Heart right ventricle (tissue), 16 donors: ENCODE data around the gene PGAP2. TPM values are rescaled to one million over a fixed set of nuclear protein-coding genes. Genes with fewer than 3 reads are reported as not detected.
A peak's percentile ranks its signal among the peaks of the same experiment; 100 is the strongest.

Source experiments
- ATAC-seq, 8 donors: fragments of 200-7000 bp; cut with Tn5 transposase; one replicate each; pipeline ENCODE4 v1.9.1; 2020; ENCODE audit warnings: mild to moderate bottlenecking in 8 of 8, moderate library complexity in 8 of 8, moderate number of reproducible peaks in 1 of 8
- DNase-seq, 2 donors: peaks; one replicate each; pipeline ENCODE4 v3.0.0-alpha.2; 2020
- H3K27ac ChIP-seq, 10 donors: fragments of 200-600 bp; sonication (generic) in 2 of 10; one replicate each; pipeline versions ENCODE4 v1.5.0 to v1.8.0; 2020 to 2022; ENCODE audit warnings: mild to moderate bottlenecking in 3 of 10
- H3K27me3 ChIP-seq, 7 donors: fragments of 200-600 bp; one replicate each; pipeline ENCODE4 v1.8.0; 2021 to 2022; ENCODE audit warnings: mild to moderate bottlenecking in 2 of 7
- H3K36me3 ChIP-seq, 9 donors: fragments of 200-600 bp; sonication (generic) in 1 of 9; one replicate each; pipeline versions ENCODE4 v1.5.0 to v1.8.0; 2020 to 2022; ENCODE audit warnings: mild to moderate bottlenecking in 2 of 9
- H3K4me1 ChIP-seq, 9 donors: fragments of 200-600 bp; sonication (generic) in 1 of 9; one replicate each; pipeline versions ENCODE4 v1.5.0 to v1.8.0; 2020 to 2022; ENCODE audit warnings: mild to moderate bottlenecking in 4 of 9
- H3K4me3 ChIP-seq, 10 donors: fragments of 200-600 bp; sonication (generic) in 2 of 10; one replicate each; pipeline versions ENCODE4 v1.5.0 to v1.8.0; 2020 to 2022; ENCODE audit warnings: mild to moderate bottlenecking in 7 of 10, moderate library complexity in 2 of 10
- H3K9me3 ChIP-seq, 11 donors: fragments of 200-600 bp in 10 of 11; sonication (generic) in 2 of 11; one replicate each; pipeline versions ENCODE4 v1.5.0 to v1.8.0; 2013 to 2022; ENCODE audit warnings: mild to moderate bottlenecking in 2 of 11, control low read depth in 1 of 11, moderate library complexity in 1 of 11
- CTCF ChIP-seq, 9 donors: fragments of 200-600 bp; sonication (generic) in 2 of 9; IDR thresholded peaks; one replicate each; pipeline versions ENCODE4 v1.5.0 to v1.8.0; 2021 to 2022; ENCODE audit warnings: antibody characterized with exemption in 9 of 9, mild to moderate bottlenecking in 5 of 9, moderate library complexity in 1 of 9
- WGBS, 2 donors: extraction: QIAGEN DNeasy Blood & Tissue Kit; methylation state at CpG; one replicate each; pipeline ENCODE4 v1.1.7; 2013; ENCODE audit warnings: inconsistent platforms in 1 of 2; 5-methylcytosine and 5-hydroxymethylcytosine counted together
- intact Hi-C, 10 donors: fragments of 100-400 bp; cut with DNase I; formaldehyde crosslinking; loops; one replicate each; pipeline versions ENCODE4 v1.11.1 to v1.14.2; 2022
- polyA plus RNA-seq, 2 donors: library from polyadenylated mRNA; stranded (reverse); fragments of 200-250 nt; gene quantifications; one replicate each; pipeline ENCODE4 v1.2.3, GENCODE V29; 2013
- total RNA-seq, 10 donors: library from RNA; stranded (reverse); fragmentation: NEBNext Ultra II Directional in 3 of 10; extraction: Animal tissue kit (Norgen Biotek cat#: 25700) in 3 of 10; gene quantifications; one replicate each; pipeline versions ENCODE4 v1.2.1 to v1.2.4, GENCODE V29; 2021 to 2023
- donor health status: Arrhythmogenic right ventricular cardiomyopathy.
- donor health status: ischemic (EF 13 %, LVEDD 7.1; RV severe dilation, severe dysfunction).
- donor health status: healthy with polysubstance abuse.
- donor health status: DM: no; HTN: yes; CAD: no.
- donor health status: DM: no; HTN: no; CAD: no.
- donor health status: ischemic (EF 25% LVEDD 6.9; RV normal size, moderate dysfunction).
- donor health status: ischemic (EF 25% LVEDD 5.7; RV mildly dilated, moderate dysfunction).
- donor health status: healthy.
- donor health status: DM: yes; HTN: yes; CAD: no.
- donor health status: Ischemic cardiomyopathy.
- donor health status: ischemic (EF 35%, LVEDD 5.7; RV mildly dilated, moderate dysfunction).
- donor health status: nonischemic (EF 11% LVEDD 7.7; RV severe dilation, severe dysfunction).
- donor health status: DM: yes; HTN: yes; CAD: no.
- donor health status: PGD.
- donor health status: ischemic (EF 29% LVEDD 5.4; RV normal size, mild dysfunction).
- donor health status: nonischemic (EF 23%, LVEDD 6.1; RV moderate dilation, normal function).

PGAP2 gene
- total and polyA plus RNA-seq, 12 donors = 12.7 to 29.8 (median 20.9) TPM

- intact Hi-C loops = loop anchor here in 5 of 10 donors (1.0 to 5.0 kb wide), 3 partner anchors 40 to 45 kb away; partner anchors contain the start of gene RHOG (in 3 of the 5)
- Histone ChIP-seq H3K9me3 (no peaks in the 10 kb centered on the region), H3K27ac (peak within 1 kb of the TSS; percentile 91 to 100 (median 96)), H3K36me3 (peaks cover 0 to 28% (median 11%) of the 10 kb centered on the region in 9 donors), H3K4me1 (peaks cover 4 to 37% (median 33%) of the 10 kb centered on the region in 9 donors), H3K27me3 (no peaks in the 10 kb centered on the region), H3K4me3 (peak within 1 kb of the TSS; percentile 71 to 99 (median 93))
- TF ChIP-seq CTCF (IDR thresholded peaks at IDR 0.05) = peak in 1 of 9 donors; percentile 0
- DNase-seq (peak; percentile 99 to 100), ATAC-seq (peak; percentile 95 to 98 (median 97))
- WGBS, 2 donors = 0 to 1% methylated on average over 86 of the region's 86 CpGs
Observed at GRCh38 chr11:3797329-3798090, 10.8 kb upstream of the PGAP2 start, which contains the start of gene NUP98. TSS of gene NUP98 (minus strand) at chr11:3797554. CDS start at chr11:3782117, 15,437 bp downstream.

DNA sequence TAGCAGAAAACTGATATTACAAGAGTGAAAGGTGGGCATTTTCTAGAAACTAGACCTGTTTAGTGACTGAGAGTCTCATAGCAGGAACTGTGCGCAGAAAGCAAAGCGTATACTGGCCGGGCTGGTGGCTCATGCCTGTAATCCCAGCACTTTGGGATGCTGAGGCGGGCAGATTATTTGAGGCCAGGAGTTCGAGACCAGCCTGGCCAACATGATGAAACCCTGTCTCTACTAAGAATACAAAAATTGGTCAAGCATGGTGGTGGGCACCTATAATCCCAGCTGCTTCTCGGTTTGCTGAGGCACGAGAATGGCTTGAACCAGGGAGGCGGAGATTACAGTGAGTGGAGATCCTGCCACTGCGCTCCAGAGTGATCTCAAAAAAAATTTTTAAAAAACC, 9.2 kb upstream of the PGAP2 start:
- peaks cover 4 to 36% (median 32%) of the 10 kb centered on the region in 9 donors for H3K4me1 ChIP-seq
- 89 to 96% methylated on average over 9 of the region's 9 CpGs for WGBS, 2 donors
- no peaks in the 10 kb centered on the region for H3K27me3 ChIP-seq
- H3K4me3 ChIP-seq = no peak overlapping the region
- intact Hi-C loops = loop anchor here in 4 of 10 donors (5.0 kb wide), 2 partner anchors 38 to 43 kb away; partner anchors contain the start of gene RHOG (in 3 of the 4)
- H3K27ac ChIP-seq = no peak overlapping the region
- no peak for TF ChIP-seq CTCF (IDR thresholded peaks at IDR 0.05)
- no peak for ATAC-seq
- peaks cover 0 to 12% (median 0%) of the 10 kb centered on the region in 9 donors for H3K36me3 ChIP-seq
- no peak for DNase-seq
- H3K9me3 ChIP-seq = no peaks in the 10 kb centered on the region

DNA sequence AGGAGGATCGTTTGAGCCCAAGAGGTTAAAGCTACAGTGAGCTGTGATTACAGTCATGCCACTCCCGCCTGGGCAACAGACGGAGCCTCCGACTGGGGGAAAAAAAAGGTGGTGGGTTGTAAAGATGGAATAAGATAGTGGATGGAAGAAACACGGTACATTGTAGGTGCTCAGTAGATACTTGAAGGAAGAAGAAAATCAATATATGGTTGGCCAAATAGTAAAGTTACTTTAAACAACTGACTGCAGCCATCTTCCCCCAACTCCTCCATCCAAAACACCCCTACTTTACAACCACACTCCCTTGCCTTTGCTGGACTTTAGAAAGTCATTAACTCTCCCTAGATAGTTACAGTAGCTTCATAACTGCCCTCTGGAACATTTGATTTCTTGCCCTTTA, 8.5 kb upstream of the PGAP2 start:
- DNase-seq (no peak), ATAC-seq (no peak)
- no peak for TF ChIP-seq CTCF (IDR thresholded peaks at IDR 0.05)
- WGBS, 2 donors = 65 to 89% methylated on average over 5 of the region's 5 CpGs
- Histone ChIP-seq H3K27ac (no peak overlapping the region), H3K9me3 (no peaks in the 10 kb centered on the region), H3K4me3 (no peak overlapping the region), H3K27me3 (no peaks in the 10 kb centered on the region), H3K4me1 (peaks cover 4 to 29% (median 26%) of the 10 kb centered on the region in 9 donors), H3K36me3 (peaks cover 0 to 5% (median 0%) of the 10 kb centered on the region in 9 donors)
- intact Hi-C loops = loop anchor here in 4 of 10 donors (5.0 kb wide), 2 partner anchors 37 to 42 kb away; partner anchors contain the start of gene RHOG (in 3 of the 4)

DNA sequence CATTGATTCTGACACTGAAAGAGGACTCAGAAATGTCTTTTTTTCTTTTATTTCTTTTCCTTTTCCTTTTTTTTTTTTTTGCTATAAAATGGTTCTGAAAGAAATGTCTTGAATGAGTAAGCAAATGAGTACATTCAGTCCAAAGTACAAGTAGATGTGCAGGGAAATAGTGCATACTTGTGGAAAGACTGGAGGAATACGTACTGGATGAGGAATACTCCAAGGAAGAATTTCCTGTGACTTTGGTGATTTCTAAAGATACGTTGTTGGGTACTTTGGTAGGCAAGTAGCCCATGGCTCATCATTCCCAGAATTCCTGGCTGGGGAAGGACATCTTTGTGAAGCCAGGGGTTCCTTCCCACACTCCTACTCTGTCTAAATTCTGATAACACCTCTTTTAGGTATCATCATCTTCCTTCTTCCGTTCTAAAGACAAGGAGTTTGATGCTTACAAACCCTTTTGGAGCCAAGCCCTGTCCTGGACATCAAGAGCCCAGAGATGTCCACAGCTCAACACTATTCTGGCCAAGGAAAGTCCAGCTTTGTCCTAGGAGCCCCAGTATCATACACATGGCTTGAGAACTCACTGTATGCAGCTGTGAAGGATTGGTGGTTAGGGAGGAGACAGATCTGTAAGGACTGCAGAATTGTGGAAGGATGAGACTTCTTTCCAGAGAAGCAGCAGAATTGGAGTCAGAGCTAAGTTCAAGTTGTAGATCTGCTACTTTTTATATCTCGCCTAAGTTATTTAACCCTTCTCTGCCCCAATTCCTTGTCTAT, 6.2 kb upstream of the PGAP2 start:
- Histone ChIP-seq H3K9me3 (no peaks in the 10 kb centered on the region), H3K4me3 (no peak overlapping the region), H3K36me3 (no peaks in the 10 kb centered on the region), H3K27ac (no peak overlapping the region), H3K4me1 (peaks cover 0 to 9% (median 8%) of the 10 kb centered on the region in 9 donors), H3K27me3 (no peaks in the 10 kb centered on the region)
- no peak for TF ChIP-seq CTCF (IDR thresholded peaks at IDR 0.05)
- no peak for ATAC-seq
- intact Hi-C loops = no loop called here
- no peak for DNase-seq
- 71 to 77% methylated on average over 4 of the region's 4 CpGs for WGBS, 2 donors
